Stimulated activated CD8-positive, alpha-beta memory T cell treated with anti-CD3 and anti-CD28 coated beads, Interleukin-15, amount 100 ng/mL, for 4 hours (primary cell): ENCODE measurements around the gene CRYBG2.

Source experiments
- DNase-seq, 2 donors: peaks; one replicate each; pipeline ENCODE4 v3.0.0-alpha.2; 2020; ENCODE audit warnings: low read depth in 2 of 2

CRYBG2 gene

DNA sequence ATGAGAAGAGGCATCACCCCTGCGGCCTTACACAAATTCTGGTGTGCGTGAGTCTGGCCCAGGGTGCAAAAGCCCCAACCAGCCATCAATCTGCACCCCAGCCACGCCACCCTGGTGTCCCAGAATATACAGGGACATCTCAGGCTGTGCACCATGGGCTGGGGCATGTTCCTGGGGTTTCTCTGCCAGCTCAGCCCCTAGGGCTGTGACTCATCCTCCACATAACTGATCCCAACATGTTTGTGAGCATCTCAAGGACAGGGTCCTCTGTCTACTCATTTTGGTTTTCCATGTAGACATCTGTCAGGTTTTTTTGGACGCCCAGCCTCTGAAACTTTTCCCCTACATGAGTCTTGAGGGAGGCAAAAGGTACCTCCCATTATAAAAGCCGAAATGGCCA lies 18.1 kb upstream of the CRYBG2 start:
- no peak for DNase-seq

- no peak for DNase-seq
Measured at GRCh38 chr1:26370591-26371382, 16.9 kb upstream of the CRYBG2 start.

DNA sequence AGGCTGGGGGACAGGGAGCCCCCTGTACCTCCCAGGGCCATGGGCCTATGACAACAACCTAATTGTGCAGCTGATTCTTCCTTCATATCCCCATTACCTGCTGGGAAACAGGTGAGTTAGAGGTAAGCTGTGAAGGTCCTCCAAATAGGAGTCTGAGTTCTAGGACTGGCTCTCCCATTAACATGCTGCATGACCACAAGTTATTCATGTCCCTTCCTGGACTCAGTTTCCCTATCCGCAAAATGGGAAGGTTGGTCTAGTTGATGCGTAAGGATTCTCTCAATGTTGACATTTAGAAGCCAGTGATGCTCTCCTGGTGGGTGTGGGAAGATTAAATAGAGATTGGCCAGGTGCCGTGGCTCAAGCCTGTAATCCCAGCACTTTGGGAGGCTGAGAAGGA lies 14.6 kb upstream of the CRYBG2 start:
- DNase-seq = no peak

GRCh38 chr1:26368006-26368405 lies 14.1 kb upstream of the CRYBG2 start:
- DNase-seq = no peak

- DNase-seq = no peak
Measured at GRCh38 chr1:26367441-26367840, 13.5 kb upstream of the CRYBG2 start.

DNA sequence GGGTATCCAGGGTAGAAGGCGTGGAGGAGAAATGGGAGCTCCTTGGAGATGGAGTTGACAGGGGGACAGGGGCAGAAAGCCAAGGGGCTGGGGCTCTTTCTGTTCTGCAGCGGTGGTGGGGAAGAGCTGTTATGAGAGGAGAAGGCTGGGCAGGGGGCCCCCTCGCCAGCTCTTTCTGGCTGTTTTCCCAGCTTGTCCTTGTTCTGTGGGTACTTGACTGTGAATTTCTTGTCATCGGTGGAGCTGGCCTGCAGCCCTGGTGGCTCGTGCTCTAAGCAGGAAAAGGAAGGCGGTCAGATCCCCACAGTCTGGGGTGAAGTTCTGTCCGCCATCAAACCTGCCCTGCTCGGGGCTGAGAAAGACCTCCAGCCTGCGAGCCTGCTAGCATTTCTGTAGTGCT lies 11.0 kb upstream of the CRYBG2 start:
- no peak for DNase-seq

DNA sequence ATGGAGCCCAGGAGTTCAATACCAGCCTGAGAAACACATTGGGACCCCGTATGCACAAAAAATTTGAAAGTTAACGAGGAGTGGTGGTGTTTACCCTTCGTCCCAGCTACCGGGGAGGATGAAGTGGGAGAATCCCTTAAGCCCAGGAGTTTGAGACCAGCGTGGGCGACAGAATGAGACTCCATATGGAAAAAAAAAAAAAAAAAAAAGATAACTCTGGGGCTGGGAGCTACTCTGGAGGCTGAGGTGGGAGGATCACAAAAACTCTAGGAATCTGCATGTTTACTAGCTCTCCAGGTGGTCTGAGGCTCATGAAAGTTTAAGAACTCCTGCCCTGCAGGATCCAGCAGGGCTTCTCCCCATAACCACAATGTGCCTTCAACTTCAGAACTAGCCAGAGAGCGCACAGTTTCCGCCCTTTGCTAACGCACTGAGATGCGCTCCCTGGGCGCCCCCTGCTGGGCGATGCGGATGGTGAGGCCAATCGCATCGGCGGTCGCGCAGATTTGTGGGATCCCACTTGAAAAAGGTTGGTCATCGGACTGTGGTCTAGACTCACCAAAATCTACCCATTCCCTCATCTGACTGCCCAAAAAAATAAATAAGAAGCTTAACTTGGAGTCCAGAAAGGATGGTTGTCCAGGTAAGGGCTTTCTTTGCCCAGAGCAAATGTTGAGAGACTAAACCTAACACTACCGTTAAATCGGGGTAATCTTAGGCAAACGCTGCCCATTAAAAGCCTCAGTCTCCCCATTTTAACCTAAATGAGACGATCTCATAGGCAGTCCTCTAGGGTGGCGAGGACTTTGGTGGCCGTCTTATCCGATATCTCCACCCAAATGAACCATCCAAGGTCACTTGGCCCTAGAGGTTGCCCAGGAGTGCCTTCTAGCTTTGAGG lies 9.9 kb upstream of the CRYBG2 start:
- DNase-seq = peak; percentile 58 to 70

DNA sequence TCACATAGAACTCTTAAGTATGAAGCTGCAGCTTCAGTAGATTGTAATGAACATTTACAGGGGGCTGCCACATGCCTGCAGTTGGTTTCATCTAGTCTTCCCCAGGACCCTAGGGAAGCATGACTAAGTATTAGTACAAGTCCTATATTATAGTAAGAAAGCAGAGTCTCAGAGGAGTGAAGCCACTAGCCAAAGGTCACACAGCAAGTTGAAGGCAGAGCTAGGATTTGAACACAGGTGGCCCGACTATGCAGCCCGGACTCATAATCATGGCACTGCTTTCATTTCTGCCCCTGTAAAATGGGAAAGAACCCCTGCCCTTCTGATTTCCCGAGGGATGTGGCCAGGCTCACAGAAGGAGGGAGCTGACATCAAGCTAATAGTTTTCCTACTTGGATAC lies 8.4 kb upstream of the CRYBG2 start:
- DNase-seq = no peak

GRCh38 chr1:26361605-26362122 lies 7.7 kb upstream of the CRYBG2 start:
- DNase-seq = no peak

- DNase-seq = no peak
Measured at GRCh38 chr1:26360807-26361604, 7.1 kb upstream of the CRYBG2 start.

GRCh38 chr1:26359981-26360806 lies 6.3 kb upstream of the CRYBG2 start:
- peak in 1 of 2 donors; percentile 30 for DNase-seq

- DNase-seq = peak; percentile 50 to 69
Measured at GRCh38 chr1:26358411-26359384, 4.8 kb upstream of the CRYBG2 start.

GRCh38 chr1:26357121-26357602 lies 3.2 kb upstream of the CRYBG2 start:
- no peak for DNase-seq

GRCh38 chr1:26356106-26356505 lies 2.2 kb upstream of the CRYBG2 start:
- no peak for DNase-seq

DNA sequence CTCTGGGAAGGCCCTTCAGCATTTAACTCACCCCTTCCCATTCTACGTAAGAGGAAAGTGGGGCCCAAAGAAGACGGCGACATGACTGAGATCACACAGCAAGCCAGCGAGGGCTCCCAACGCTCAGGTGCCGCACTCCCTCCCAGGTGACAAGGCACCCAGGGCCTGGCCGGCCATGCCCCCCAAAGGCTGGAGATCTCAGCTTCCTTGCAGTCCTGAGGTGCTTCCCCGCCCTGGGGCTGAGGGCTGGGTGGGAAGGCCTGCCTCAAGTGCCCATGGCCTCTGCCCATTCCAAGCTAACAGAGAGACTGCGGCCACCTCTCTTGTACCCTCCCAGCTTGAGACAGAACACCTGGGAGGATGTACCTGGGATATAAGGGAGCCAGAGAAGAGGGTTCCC lies 1.0 kb upstream of the CRYBG2 start:
- no peak for DNase-seq

- no peak for DNase-seq
Measured at GRCh38 chr1:26353210-26353859, 595 bp downstream of the CRYBG2 start.

- no peak for DNase-seq
Measured at GRCh38 chr1:26352338-26352679, 1.6 kb downstream of the CRYBG2 start.

DNA sequence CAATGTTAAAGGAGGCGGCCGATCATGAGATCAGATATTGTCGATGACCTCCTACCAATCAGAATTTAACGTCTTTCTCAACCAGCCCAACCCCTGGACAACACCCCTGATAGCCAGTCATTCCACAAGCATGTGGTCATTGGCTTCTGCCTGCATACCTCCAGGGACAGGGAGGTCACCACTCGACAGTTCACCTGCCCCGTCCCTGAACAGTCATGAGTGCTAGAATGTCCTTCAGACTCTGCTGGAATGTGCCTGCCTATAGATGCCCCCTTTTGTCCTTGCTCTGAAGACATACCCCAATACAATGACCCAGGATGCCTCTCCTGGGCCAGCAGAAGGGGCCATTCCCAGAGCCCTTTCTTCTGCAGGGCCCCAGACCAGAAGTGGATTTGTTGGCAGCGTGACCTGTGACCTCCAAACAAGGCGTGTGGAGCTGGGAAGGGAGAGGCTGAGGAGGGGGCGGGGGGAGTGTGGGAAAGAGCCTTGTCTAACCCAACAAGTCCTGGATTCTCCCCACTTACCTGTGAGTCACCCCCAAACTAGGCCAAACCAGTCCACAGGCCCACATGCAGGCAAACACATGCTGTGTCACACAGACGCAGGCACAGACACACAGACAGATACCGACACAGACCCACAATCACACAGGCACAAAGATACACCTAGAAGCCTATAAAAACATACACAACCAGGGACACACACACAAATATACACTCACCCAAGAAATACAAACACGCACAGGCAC lies 2.2 kb downstream of the CRYBG2 start:
- DNase-seq = no peak
